Thymus (tissue), 11 donors: ENCODE data around the gene MT1M. TPM values are rescaled to one million over a fixed set of nuclear protein-coding genes. Genes with fewer than 3 reads are reported as not detected.
"Not testable (repeated sequence)": the region's sequence is repeated elsewhere in the genome, so short reads cannot be mapped to it uniquely, and the experiment has no call there.

Experiments used
- DNase-seq, 9 donors: peaks; one replicate each; pipeline ENCODE4 v3.0.0-alpha.2; 2013; ENCODE audit warnings: low spot score in 9 of 9, low read depth in 6 of 9, missing footprints in 1 of 9
- H3K27ac ChIP-seq, 2 donors: one replicate each; pipeline ENCODE4 v1.5.1; 2013; ENCODE audit warnings: control low read depth in 1 of 2, low read depth in 1 of 2, low read length in 1 of 2, mild to moderate bottlenecking in 1 of 2, moderate library complexity in 1 of 2
- H3K27me3 ChIP-seq, 2 donors: one replicate each; pipeline ENCODE4 v1.5.1; 2013; ENCODE audit warnings: low read length in 1 of 2; ENCODE audit not compliant: control insufficient read depth in 2 of 2, insufficient read depth in 1 of 2
- H3K36me3 ChIP-seq, 2 donors: one replicate each; pipeline ENCODE4 v1.5.1; 2013; ENCODE audit warnings: low read length in 1 of 2, mild to moderate bottlenecking in 1 of 2, moderate library complexity in 1 of 2; ENCODE audit not compliant: control insufficient read depth in 2 of 2, insufficient read depth in 2 of 2
- H3K4me1 ChIP-seq, 2 donors: one replicate each; pipeline ENCODE4 v1.5.1; 2013; ENCODE audit warnings: low read length in 2 of 2; ENCODE audit not compliant: control insufficient read depth in 2 of 2, insufficient read depth in 2 of 2
- H3K4me3 ChIP-seq, 2 donors: one replicate each; pipeline ENCODE4 v1.5.1; 2013; ENCODE audit warnings: low read length in 2 of 2, control low read depth in 1 of 2, mild to moderate bottlenecking in 1 of 2
- H3K9me3 ChIP-seq, 2 donors: one replicate each; pipeline ENCODE4 v1.5.1; 2013; ENCODE audit warnings: low read length in 1 of 2, mild to moderate bottlenecking in 1 of 2; ENCODE audit not compliant: control insufficient read depth in 2 of 2, insufficient read depth in 1 of 2
- WGBS: extraction: QIAGEN DNeasy Blood & Tissue Kit; methylation state at CpG from one replicate; pipeline ENCODE4 v1.1.7; 2013; 5-methylcytosine and 5-hydroxymethylcytosine counted together
- polyA plus RNA-seq: library from polyadenylated mRNA; stranded (reverse); fragments of 200-250 nt; gene quantifications from one replicate; pipeline ENCODE4 v1.2.3, GENCODE V29; 2013
- total RNA-seq: library from RNA; stranded (reverse); fragments of 120-200 nt; gene quantifications from one replicate; pipeline ENCODE4 v1.2.4, GENCODE V29; 2013
- donor health status: healthy.

Gene MT1M
- total and polyA plus RNA-seq, 2 donors: 0.28 to 97.7 TPM

GRCh38 chr16:56672761-56673536 is 40.5 kb downstream of the MT1M start:
- 91% methylated on average over 11 of the region's 11 CpGs for WGBS
- H3K9me3 ChIP-seq: no peaks in the 10 kb centered on the region
- H3K4me3 ChIP-seq: no peak overlapping the region
- H3K27me3 ChIP-seq: peaks cover 48 to 90% of the 10 kb centered on the region in 2 donors
- H3K27ac ChIP-seq: no peak overlapping the region
- no peak for DNase-seq
- H3K36me3 ChIP-seq: no peaks in the 10 kb centered on the region
- peaks cover 10 to 17% of the 10 kb centered on the region in 2 donors for H3K4me1 ChIP-seq

DNA sequence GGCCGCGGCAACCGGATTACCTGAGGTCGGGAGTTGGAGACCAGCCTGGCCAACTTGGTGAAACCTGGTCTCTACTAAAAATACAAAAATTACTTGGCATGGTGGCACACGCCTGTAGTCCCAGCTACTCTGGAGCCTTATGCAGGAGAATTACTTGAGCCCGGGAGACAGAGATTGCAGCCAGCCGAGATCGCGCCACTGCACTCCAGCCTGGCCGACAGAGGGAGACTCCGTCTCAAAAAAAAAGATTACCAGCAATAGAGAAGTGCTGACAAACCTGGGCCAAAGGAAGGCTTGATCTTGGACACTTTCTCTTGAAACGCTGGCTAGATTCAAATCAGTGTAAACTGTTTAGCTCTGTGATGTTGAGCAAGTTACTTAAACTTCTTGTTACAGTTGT is 41.5 kb downstream of the MT1M start:
- no peaks in the 10 kb centered on the region for H3K9me3 ChIP-seq
- H3K36me3 ChIP-seq: no peaks in the 10 kb centered on the region
- H3K4me3 ChIP-seq: no peak overlapping the region
- 33% methylated on average over 12 of the region's 12 CpGs for WGBS
- DNase-seq: peak in 3 of 9 donors; percentile 37 to 56 (median 45)
- peaks cover 39 to 86% of the 10 kb centered on the region in 2 donors for H3K27me3 ChIP-seq
- no peak overlapping the region for H3K27ac ChIP-seq
- H3K4me1 ChIP-seq: peaks cover 9 to 17% of the 10 kb centered on the region in 2 donors

- peaks cover 33 to 80% of the 10 kb centered on the region in 2 donors for H3K27me3 ChIP-seq
- 93% methylated on average over 6 of the region's 6 CpGs for WGBS
- H3K4me3 ChIP-seq, H3K27ac ChIP-seq, H3K9me3 ChIP-seq, DNase-seq, H3K36me3 ChIP-seq: not testable (repeated sequence)
- peaks cover 9 to 15% of the 10 kb centered on the region in 2 donors for H3K4me1 ChIP-seq
Observed at GRCh38 chr16:56674570-56674969, 42.1 kb downstream of the MT1M start.

DNA sequence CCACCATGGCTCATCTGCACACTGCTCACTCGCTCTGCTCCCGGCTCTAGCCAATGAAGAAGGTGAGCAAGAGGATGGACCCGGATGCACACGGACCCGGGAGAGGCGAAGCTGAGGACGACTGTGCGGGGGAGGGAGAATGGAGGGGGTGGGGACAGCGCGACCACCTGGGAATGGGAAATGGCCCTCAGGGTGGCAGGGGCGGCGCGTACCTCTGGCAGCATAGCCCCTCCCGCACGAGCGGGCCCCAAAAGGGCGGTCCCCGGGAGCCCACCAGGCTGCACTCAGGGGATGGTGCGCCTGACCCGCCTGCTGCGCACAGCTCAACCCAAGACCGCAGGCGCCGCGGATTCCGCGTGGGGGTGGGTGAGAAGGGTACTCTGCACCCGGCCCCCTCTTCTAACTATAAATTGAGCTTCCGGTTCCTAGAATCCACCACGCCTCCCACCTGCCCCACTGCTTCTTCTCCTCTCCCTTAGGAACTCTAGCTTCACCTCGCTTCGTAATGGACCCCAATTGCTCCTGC is 43.3 kb downstream of the MT1M start:
- Histone ChIP-seq H3K27ac (no peak overlapping the region), H3K9me3 (no peaks in the 10 kb centered on the region), H3K4me1 (peaks cover 9 to 14% of the 10 kb centered on the region in 2 donors), H3K27me3 (peaks cover 23 to 68% of the 10 kb centered on the region in 2 donors), H3K36me3 (no peaks in the 10 kb centered on the region), H3K4me3 (peak overlapping the region; percentile 31 to 54)
- DNase-seq: peak in 4 of 9 donors; percentile 37 to 75 (median 56)
- 3% methylated on average over 32 of the region's 32 CpGs for WGBS

DNA sequence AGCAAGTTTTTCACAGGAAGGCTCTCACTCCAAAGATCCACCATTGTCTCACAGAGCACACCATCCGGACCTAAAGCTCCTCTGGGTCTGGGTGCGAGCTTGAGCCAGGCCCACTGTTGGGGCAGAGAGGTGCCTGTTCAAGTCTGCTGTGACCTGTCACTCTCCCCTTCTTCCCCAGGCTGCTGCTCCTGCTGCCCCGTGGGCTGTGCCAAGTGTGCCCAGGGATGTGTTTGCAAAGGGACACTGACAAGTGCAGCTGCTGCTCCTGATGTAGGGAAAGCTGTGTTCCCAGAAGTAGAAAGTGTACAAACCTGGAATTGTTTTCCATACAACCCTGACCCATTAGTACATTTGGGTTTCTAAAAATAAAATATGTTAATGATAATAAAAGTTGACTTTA is 45.0 kb downstream of the MT1M start:
- H3K4me1 ChIP-seq: peaks cover 9 to 22% of the 10 kb centered on the region in 2 donors
- 91% methylated on average over 3 of the region's 3 CpGs for WGBS
- no peaks in the 10 kb centered on the region for H3K36me3 ChIP-seq
- no peaks in the 10 kb centered on the region for H3K9me3 ChIP-seq
- H3K27ac ChIP-seq: no peak overlapping the region
- no peak for DNase-seq
- H3K27me3 ChIP-seq: peaks cover 12 to 57% of the 10 kb centered on the region in 2 donors
- H3K4me3 ChIP-seq: no peak overlapping the region

- no peaks in the 10 kb centered on the region for H3K9me3 ChIP-seq
- H3K27ac ChIP-seq: no peak overlapping the region
- WGBS: 94% methylated on average over 3 of the region's 3 CpGs
- no peaks in the 10 kb centered on the region for H3K36me3 ChIP-seq
- peaks cover 4 to 47% of the 10 kb centered on the region in 2 donors for H3K27me3 ChIP-seq
- peaks cover 24 to 36% of the 10 kb centered on the region in 2 donors for H3K4me1 ChIP-seq
- no peak overlapping the region for H3K4me3 ChIP-seq
- no peak for DNase-seq
Observed at GRCh38 chr16:56679078-56679730, 46.7 kb downstream of the MT1M start.

DNA sequence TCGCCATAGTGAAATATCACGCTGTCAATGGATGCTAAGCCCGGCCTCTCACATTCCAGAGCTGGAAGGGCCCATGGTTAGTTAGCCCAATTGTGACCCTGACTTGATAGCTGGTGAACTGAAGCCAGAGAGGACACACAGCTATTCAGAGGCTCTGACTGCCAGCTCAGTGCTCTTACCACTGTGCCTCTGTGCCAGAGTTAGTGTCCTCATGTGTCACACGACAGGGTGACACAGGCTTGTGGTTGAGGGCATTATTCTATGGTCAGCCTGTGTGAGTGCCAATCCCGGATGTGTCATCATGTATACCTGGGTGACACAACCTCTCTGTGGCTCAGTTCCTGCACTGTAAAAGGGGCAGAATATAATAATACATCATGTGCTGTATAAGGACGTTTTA is 47.4 kb downstream of the MT1M start:
- Histone ChIP-seq H3K4me1 (peaks cover 27 to 36% of the 10 kb centered on the region in 2 donors), H3K36me3 (no peaks in the 10 kb centered on the region), H3K9me3 (no peaks in the 10 kb centered on the region), H3K4me3 (no peak overlapping the region), H3K27ac (no peak overlapping the region), H3K27me3 (peaks cover 4 to 46% of the 10 kb centered on the region in 2 donors)
- DNase-seq: no peak
- 98% methylated on average over 6 of the region's 6 CpGs for WGBS

- peak within 1 kb of the TSS; percentile 16 to 87 for H3K27ac ChIP-seq
- H3K4me3 ChIP-seq: peak within 1 kb of the TSS; percentile 60 to 74
- DNase-seq: peak; percentile 56 to 93 (median 75)
- H3K9me3 ChIP-seq: peaks cover 0 to 11% of the 10 kb centered on the region in 2 donors
- H3K4me1 ChIP-seq: peaks cover 18 to 22% of the 10 kb centered on the region in 2 donors
- peaks cover 0 to 23% of the 10 kb centered on the region in 2 donors for H3K27me3 ChIP-seq
- WGBS: 2% methylated on average over 49 of the region's 49 CpGs
- no peaks in the 10 kb centered on the region for H3K36me3 ChIP-seq
Observed at GRCh38 chr16:56681939-56682702, 49.7 kb downstream of the MT1M start, which contains the start of gene MT1X. Gene MT1X (plus strand): TSS chr16:56682470. CDS start chr16:56682541, 71 bp downstream.
